ENCODE results near the gene HLA-DMB. TPM values are rescaled to one million over a fixed set of nuclear protein-coding genes. Genes with fewer than 3 reads are reported as not detected.

Gene HLA-DMB
- total RNA-seq, 2 experiments from 2014 or later, result 14.4 to 14.7 TPM

DNA sequence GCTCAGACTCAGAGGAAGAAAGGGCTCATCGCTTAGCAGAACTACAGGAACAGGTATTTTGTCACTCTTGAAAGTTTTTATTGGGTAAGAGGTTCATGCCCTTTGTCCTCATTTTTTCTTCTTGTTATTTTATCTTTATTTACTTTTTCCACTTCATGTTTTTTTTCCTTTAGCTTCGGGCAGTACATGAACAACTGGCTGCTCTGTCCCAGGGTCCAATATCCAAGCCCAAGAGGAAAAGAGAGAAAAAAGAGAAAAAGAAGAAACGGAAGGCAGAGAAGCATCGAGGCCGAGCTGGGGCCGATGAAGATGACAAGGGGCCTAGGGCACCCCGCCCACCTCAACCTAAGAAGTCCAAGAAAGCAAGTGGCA, 37.1 kb upstream of the HLA-DMB start:
- ATAC-seq (no peak), DNase-seq (no peak)
- H3K27ac Mint-ChIP-seq, result no peak overlapping the region
- no peaks in the 10 kb centered on the region for H3K9me3 Mint-ChIP-seq (ENCODE audit: insufficient read depth)
- H3K4me3 Mint-ChIP-seq, result peak overlapping the region; percentile 4
- H3K36me3 Mint-ChIP-seq (ENCODE audit: low read depth), result peaks cover 95% of the 10 kb centered on the region
- peaks cover 51% of the 10 kb centered on the region for H3K4me1 Mint-ChIP-seq (ENCODE audit: low read depth)
- POLR2A ChIA-PET, result interaction anchor here (0.8 to 14.3 kb wide), 4 partner anchors 7 to 37 kb away, joined by 3 to 263 read pairs (median 4); partner anchors contain the start of genes BRD2 and HLA-DMB
- CTCF ChIA-PET, result interaction anchor here (1.3 to 13.4 kb wide), 6 partner anchors 7 to 140 kb away, joined by 3 to 240 read pairs (median 71); partner anchors contain the start of genes HLA-DMA and TAP2
- no peaks in the 10 kb centered on the region for H3K27me3 Mint-ChIP-seq (ENCODE audit: low read depth)

GRCh38 chr6:32977272-32977952, 36.6 kb upstream of the HLA-DMB start:
- peaks cover 99% of the 10 kb centered on the region for H3K36me3 Mint-ChIP-seq (ENCODE audit: low read depth)
- ChIA-PET CTCF (interaction anchor here (1.3 to 13.4 kb wide), 6 partner anchors 8 to 139 kb away, joined by 3 to 240 read pairs (median 98); partner anchors contain the start of genes HLA-DMA and TAP2), POLR2A (interaction anchor here (0.8 to 14.3 kb wide), 4 partner anchors 6 to 36 kb away, joined by 3 to 263 read pairs (median 4); partner anchors contain the start of genes BRD2 and HLA-DMB)
- no peaks in the 10 kb centered on the region for H3K27me3 Mint-ChIP-seq (ENCODE audit: low read depth)
- H3K27ac Mint-ChIP-seq, result peak overlapping the region; percentile 27
- peaks cover 51% of the 10 kb centered on the region for H3K4me1 Mint-ChIP-seq (ENCODE audit: low read depth)
- no peaks in the 10 kb centered on the region for H3K9me3 Mint-ChIP-seq (ENCODE audit: insufficient read depth)
- ATAC-seq (no peak), DNase-seq (no peak)
- peak overlapping the region; percentile 4 for H3K4me3 Mint-ChIP-seq

DNA sequence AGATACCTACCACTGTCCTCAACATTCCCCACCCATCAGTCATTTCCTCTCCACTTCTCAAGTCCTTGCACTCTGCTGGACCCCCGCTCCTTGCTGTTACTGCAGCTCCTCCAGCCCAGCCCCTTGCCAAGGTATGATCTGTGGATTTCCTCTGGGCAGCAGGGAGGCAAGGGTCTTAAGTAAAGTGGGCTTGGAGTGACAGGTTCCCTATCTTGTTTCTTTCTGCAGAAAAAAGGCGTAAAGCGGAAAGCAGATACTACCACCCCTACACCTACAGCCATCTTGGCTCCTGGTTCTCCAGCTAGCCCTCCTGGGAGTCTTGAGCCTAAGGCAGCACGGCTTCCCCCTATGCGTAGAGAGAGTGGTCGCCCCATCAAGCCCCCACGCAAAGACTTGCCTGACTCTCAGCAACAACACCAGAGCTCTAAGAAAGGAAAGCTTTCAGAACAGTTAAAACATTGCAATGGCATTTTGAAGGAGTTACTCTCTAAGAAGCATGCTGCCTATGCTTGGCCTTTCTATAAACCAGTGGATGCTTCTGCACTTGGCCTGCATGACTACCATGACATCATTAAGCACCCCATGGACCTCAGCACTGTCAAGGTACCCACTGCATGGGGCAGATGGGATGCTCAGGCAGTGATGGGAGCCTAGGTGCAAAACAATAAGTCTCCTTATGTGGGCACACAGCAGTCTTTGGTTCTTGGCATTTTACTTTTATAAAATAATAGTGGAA, 35.7 kb upstream of the HLA-DMB start:
- ATAC-seq, result no peak
- CTCF ChIA-PET, result interaction anchor here (1.0 to 15.9 kb wide), 6 partner anchors 9 to 138 kb away, joined by 3 to 442 read pairs (median 39); partner anchors contain the start of genes HLA-DMA and TAP2
- no peaks in the 10 kb centered on the region for H3K27me3 Mint-ChIP-seq (ENCODE audit: low read depth)
- no peak for DNase-seq
- peaks cover 50% of the 10 kb centered on the region for H3K4me1 Mint-ChIP-seq (ENCODE audit: low read depth)
- no peaks in the 10 kb centered on the region for H3K9me3 Mint-ChIP-seq (ENCODE audit: insufficient read depth)
- POLR2A ChIA-PET, result interaction anchor here (0.5 to 14.3 kb wide), 4 partner anchors 5 to 247 kb away, joined by 3 to 381 read pairs (median 133); partner anchors contain the start of genes BRD2, PSMB8 and TAP2
- H3K27ac Mint-ChIP-seq, result peak overlapping the region; percentile 57
- peak overlapping the region; percentile 96 for H3K4me3 Mint-ChIP-seq
- H3K36me3 Mint-ChIP-seq (ENCODE audit: low read depth), result peaks cover 100% of the 10 kb centered on the region

- peak overlapping the region; percentile 58 for H3K27ac Mint-ChIP-seq
- ATAC-seq, result no peak
- H3K4me3 Mint-ChIP-seq, result peak overlapping the region; percentile 96
- H3K9me3 Mint-ChIP-seq (ENCODE audit: insufficient read depth), result no peaks in the 10 kb centered on the region
- ChIA-PET POLR2A (interaction anchor here (0.5 to 9.7 kb wide), 3 partner anchors 32 to 247 kb away, joined by 3 to 381 read pairs (median 3); partner anchors contain the start of genes PSMB8 and TAP2), CTCF (interaction anchor here (1.0 to 15.9 kb wide), 5 partner anchors 9 to 42 kb away, joined by 4 to 442 read pairs (median 73); partner anchors contain the start of gene HLA-DMA)
- DNase-seq, result no peak
- H3K4me1 Mint-ChIP-seq (ENCODE audit: low read depth), result peaks cover 48% of the 10 kb centered on the region
- no peaks in the 10 kb centered on the region for H3K27me3 Mint-ChIP-seq (ENCODE audit: low read depth)
- H3K36me3 Mint-ChIP-seq (ENCODE audit: low read depth), result peaks cover 100% of the 10 kb centered on the region
Observed at GRCh38 chr6:32975886-32976285, 35.1 kb upstream of the HLA-DMB start.

DNA sequence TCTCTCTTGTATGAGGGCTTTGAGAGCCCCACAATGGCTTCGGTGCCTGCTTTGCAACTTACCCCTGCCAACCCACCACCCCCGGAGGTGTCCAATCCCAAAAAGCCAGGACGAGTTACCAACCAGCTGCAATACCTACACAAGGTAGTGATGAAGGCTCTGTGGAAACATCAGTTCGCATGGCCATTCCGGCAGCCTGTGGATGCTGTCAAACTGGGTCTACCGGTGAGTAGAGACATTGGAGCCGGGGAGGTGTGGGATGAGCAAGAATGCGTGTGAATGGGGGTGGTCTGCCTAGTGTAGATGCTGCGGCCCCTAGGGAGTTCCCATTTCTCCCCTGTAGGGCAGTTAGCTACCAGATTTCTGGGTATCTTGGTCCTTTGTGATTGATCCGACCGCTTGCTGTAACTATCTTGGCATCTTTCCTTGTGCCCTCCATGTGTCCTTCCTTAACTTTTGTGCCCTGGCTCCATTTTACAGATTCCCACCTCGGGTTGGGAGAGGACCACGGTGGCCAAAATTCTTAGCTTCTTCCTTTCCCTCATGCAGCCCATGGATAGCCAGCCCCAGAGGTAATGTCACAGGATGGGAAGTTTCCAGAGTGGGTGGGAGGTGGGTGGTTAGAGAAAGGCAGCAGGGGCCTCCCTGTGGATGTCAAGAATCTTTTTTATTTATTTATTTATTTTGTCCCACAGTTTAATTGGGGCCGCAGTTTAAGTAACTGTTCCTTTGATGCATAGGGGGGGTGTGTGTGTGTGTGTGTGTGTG, 33.9 kb upstream of the HLA-DMB start:
- Mint-ChIP-seq H3K4me1 (ENCODE audit: low read depth) (peaks cover 39% of the 10 kb centered on the region), H3K27ac (no peak overlapping the region), H3K4me3 (peak overlapping the region; percentile 96)

GRCh38 chr6:32974016-32974333, 33.1 kb upstream of the HLA-DMB start:
- peaks cover 96% of the 10 kb centered on the region for H3K36me3 Mint-ChIP-seq (ENCODE audit: low read depth)
- POLR2A ChIA-PET, result interaction anchor here (0.9 to 10.6 kb wide), 18 partner anchors 10 to 339 kb away, joined by 3 to 381 read pairs (median 32); partner anchors contain the start of genes HLA-DMA, HLA-DMB, PSMB8 and PSMB9
- peak overlapping the region; percentile 98 for H3K27ac Mint-ChIP-seq
- H3K4me3 Mint-ChIP-seq, result peak overlapping the region; percentile 96
- H3K27me3 Mint-ChIP-seq (ENCODE audit: low read depth), result no peaks in the 10 kb centered on the region
- no peaks in the 10 kb centered on the region for H3K9me3 Mint-ChIP-seq (ENCODE audit: insufficient read depth)
- no peak for ATAC-seq
- CTCF ChIA-PET, result interaction anchor here (1.1 to 15.9 kb wide), 11 partner anchors 11 to 135 kb away, joined by 4 to 442 read pairs (median 14); partner anchors contain the start of genes HLA-DMA, PSMB8 and TAP2
- DNase-seq, result peak; percentile 69
- H3K4me1 Mint-ChIP-seq (ENCODE audit: low read depth), result peaks cover 37% of the 10 kb centered on the region

More for the DNA sequence above, 33.9 kb upstream of the HLA-DMB start:
- DNase-seq, result no peak
- POLR2A ChIA-PET, result interaction anchor here (0.9 to 10.6 kb wide), 10 partner anchors 9 to 142 kb away, joined by 3 to 381 read pairs (median 110); partner anchors contain the start of genes HLA-DMA, HLA-DMB, PSMB8 and TAP2
- Mint-ChIP-seq H3K27me3 (ENCODE audit: low read depth) (no peaks in the 10 kb centered on the region), H3K9me3 (ENCODE audit: insufficient read depth) (no peaks in the 10 kb centered on the region), H3K36me3 (ENCODE audit: low read depth) (peaks cover 98% of the 10 kb centered on the region)
- CTCF ChIA-PET, result interaction anchor here (1.1 to 15.9 kb wide), 10 partner anchors 11 to 136 kb away, joined by 3 to 442 read pairs (median 10); partner anchors contain the start of genes HLA-DMA and TAP2
- ATAC-seq, result no peak

- Mint-ChIP-seq H3K4me1 (ENCODE audit: low read depth) (peaks cover 33% of the 10 kb centered on the region), H3K27me3 (ENCODE audit: low read depth) (no peaks in the 10 kb centered on the region), H3K27ac (peak overlapping the region; percentile 98), H3K4me3 (peak overlapping the region; percentile 96), H3K9me3 (ENCODE audit: insufficient read depth) (no peaks in the 10 kb centered on the region), H3K36me3 (ENCODE audit: low read depth) (peaks cover 90% of the 10 kb centered on the region)
- ChIA-PET CTCF (interaction anchor here (1.0 to 15.9 kb wide), 12 partner anchors 10 to 134 kb away, joined by 4 to 442 read pairs (median 10); partner anchors contain the start of genes HLA-DMA, PSMB8 and TAP2), POLR2A (interaction anchor here (0.7 to 10.6 kb wide), 24 partner anchors 11 to 339 kb away, joined by 3 to 381 read pairs (median 16); partner anchors contain the start of genes B3GALT4, HLA-DMA, HLA-DMB and PSMB8)
- ATAC-seq, result no peak
- no peak for DNase-seq
Observed at GRCh38 chr6:32973144-32974015, 32.6 kb upstream of the HLA-DMB start.

DNA sequence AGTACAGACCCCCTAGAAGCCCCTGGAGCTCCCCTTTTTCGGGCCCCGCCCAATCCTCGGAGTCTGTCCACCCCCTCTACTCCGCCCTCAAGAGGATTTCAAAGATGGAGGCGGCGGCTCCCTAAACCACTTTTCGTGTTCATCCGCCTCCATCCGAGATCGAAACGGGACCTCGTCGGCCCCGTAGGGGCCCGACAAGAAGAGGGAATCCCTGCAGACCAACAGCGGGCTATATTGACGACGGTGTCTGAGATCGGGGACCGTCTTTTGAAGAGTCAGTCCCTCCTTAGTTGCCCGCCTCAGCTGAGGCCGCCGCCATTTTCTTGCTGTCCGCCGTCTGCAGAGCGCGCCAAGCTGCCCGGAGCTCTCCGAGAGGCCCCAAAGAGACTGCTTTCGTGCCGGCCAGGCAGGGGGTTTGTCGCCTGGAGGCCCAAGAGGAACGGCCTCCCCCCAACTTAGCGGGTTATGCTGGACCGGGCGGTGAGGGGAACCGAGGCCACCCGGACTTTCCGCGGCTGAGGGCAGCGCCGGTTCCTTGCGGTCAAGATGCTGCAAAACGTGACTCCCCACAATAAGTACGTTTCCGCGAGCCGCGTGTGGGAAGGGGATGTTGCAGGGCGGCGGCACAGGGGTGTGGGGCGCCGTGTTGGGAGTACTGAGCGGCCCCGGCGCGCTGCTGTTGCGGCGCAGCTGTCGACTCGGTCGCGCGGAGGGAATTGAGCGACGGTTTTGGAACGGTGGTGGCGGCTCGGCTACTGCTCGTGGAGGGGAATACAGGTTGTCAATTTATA, 31.7 kb upstream of the HLA-DMB start:
- Mint-ChIP-seq H3K4me1 (ENCODE audit: low read depth) (peaks cover 24% of the 10 kb centered on the region), H3K27ac (peak overlapping the region; percentile 98), H3K36me3 (ENCODE audit: low read depth) (peaks cover 82% of the 10 kb centered on the region), H3K9me3 (ENCODE audit: insufficient read depth) (no peaks in the 10 kb centered on the region), H3K4me3 (peak overlapping the region; percentile 96), H3K27me3 (ENCODE audit: low read depth) (no peaks in the 10 kb centered on the region)
- peak; percentile 63 for DNase-seq
- ChIA-PET POLR2A (interaction anchor here (0.7 to 10.6 kb wide), 65 partner anchors 10 to 1431 kb away, joined by 3 to 381 read pairs (median 5); partner anchors contain the start of genes B3GALT4, DDX39B, DXO and EGFL8), CTCF (interaction anchor here (0.9 to 15.9 kb wide), 18 partner anchors 10 to 133 kb away, joined by 3 to 442 read pairs (median 12); partner anchors contain the start of genes HLA-DMA, HLA-DMB, PSMB8 and PSMB9)
- peak; percentile 1 for ATAC-seq

- Mint-ChIP-seq H3K9me3 (ENCODE audit: insufficient read depth) (no peaks in the 10 kb centered on the region), H3K27ac (peak overlapping the region; percentile 98), H3K4me3 (peak overlapping the region; percentile 96), H3K27me3 (ENCODE audit: low read depth) (no peaks in the 10 kb centered on the region), H3K4me1 (ENCODE audit: low read depth) (peaks cover 24% of the 10 kb centered on the region), H3K36me3 (ENCODE audit: low read depth) (peaks cover 76% of the 10 kb centered on the region)
- ATAC-seq (peak; percentile 50), DNase-seq (peak; percentile 100)
- CTCF ChIA-PET, result interaction anchor here (0.7 to 15.9 kb wide), 20 partner anchors 9 to 300 kb away, joined by 3 to 442 read pairs (median 10); partner anchors contain the start of genes HLA-DMA, HLA-DMB, PSMB8 and PSMB9
- POLR2A ChIA-PET, result interaction anchor here (0.5 to 10.6 kb wide), 71 partner anchors 9 to 1430 kb away, joined by 3 to 381 read pairs (median 5); partner anchors contain the start of genes B3GALT4, DDX39B, DXO and EGFL8
Observed at GRCh38 chr6:32971581-32972352, 30.9 kb upstream of the HLA-DMB start.

All from activated CD8-positive, alpha-beta T cell treated with anti-CD3 and anti-CD28 coated beads, Interleukin-2, amount 10 ng/mL, durations not matched to agents 7 days and 5 days (primary cell).